ENCODE results near the gene FFAR3. TPM values are rescaled to one million over a fixed set of nuclear protein-coding genes. Genes with fewer than 3 reads are reported as not detected.

The FFAR3 gene
- total RNA-seq, 1 donor from 2014 or later: 0.16 TPM

GRCh38 chr19:35341565-35342225 is 16.6 kb upstream of the FFAR3 start:
- ChIA-PET POLR2A (interaction anchor here (1.2 to 2.9 kb wide), 4 partner anchors 8 to 36 kb away, joined by 3 to 23 read pairs (median 5); no protein-coding TSS in a partner anchor), CTCF (no interaction called here)
- Mint-ChIP-seq H3K27ac (peak overlapping the region; percentile 82), H3K36me3 (ENCODE audit: low read depth) (peaks cover 92% of the 10 kb centered on the region), H3K9me3 (no peaks in the 10 kb centered on the region), H3K4me1 (peaks cover 82% of the 10 kb centered on the region), H3K4me3 (no peak overlapping the region), H3K27me3 (peaks cover 2% of the 10 kb centered on the region)
- DNase-seq (no peak), ATAC-seq (ENCODE audit: low read depth) (no peak)
- TF ChIP-seq CTCF (IDR thresholded peaks at IDR 0.05): no peak
- intact Hi-C loops (cut with micrococcal nuclease): loop anchor here (10.0 kb wide), 1 partner anchor 277 kb away; no protein-coding TSS in a partner anchor

GRCh38 chr19:35342430-35342829 is 15.8 kb upstream of the FFAR3 start:
- ChIA-PET POLR2A (interaction anchor here (0.6 to 2.9 kb wide), 4 partner anchors 8 to 47 kb away, joined by 3 to 23 read pairs (median 5); no protein-coding TSS in a partner anchor), CTCF (no interaction called here)
- H3K4me1 Mint-ChIP-seq: peaks cover 82% of the 10 kb centered on the region
- ATAC-seq (ENCODE audit: low read depth) (no peak), DNase-seq (no peak)
- TF ChIP-seq CTCF (IDR thresholded peaks at IDR 0.05): no peak
- peak overlapping the region; percentile 82 for H3K27ac Mint-ChIP-seq
- intact Hi-C loops (cut with micrococcal nuclease): loop anchor here (10.0 kb wide), 1 partner anchor 278 kb away; no protein-coding TSS in a partner anchor
- peaks cover 2% of the 10 kb centered on the region for H3K27me3 Mint-ChIP-seq
- H3K4me3 Mint-ChIP-seq: no peak overlapping the region
- H3K36me3 Mint-ChIP-seq (ENCODE audit: low read depth): peaks cover 92% of the 10 kb centered on the region
- no peaks in the 10 kb centered on the region for H3K9me3 Mint-ChIP-seq

GRCh38 chr19:35344511-35345031 is 13.7 kb upstream of the FFAR3 start:
- ChIA-PET POLR2A (interaction anchor here (1.0 to 11.2 kb wide), 9 partner anchors 8 to 133 kb away, joined by 3 to 645 read pairs (median 26); partner anchors contain the start of genes CD22, HAMP and USF2), CTCF (interaction anchor here (2.4 kb wide), 1 partner anchor 14 kb away, joined by 7 read pairs; no protein-coding TSS in a partner anchor)
- intact Hi-C loops (cut with micrococcal nuclease): loop anchor here (5.0 to 10.0 kb wide), 2 partner anchors 280 to 368 kb away; no protein-coding TSS in a partner anchor
- Mint-ChIP-seq H3K9me3 (no peaks in the 10 kb centered on the region), H3K36me3 (ENCODE audit: low read depth) (peaks cover 82% of the 10 kb centered on the region), H3K27ac (peak overlapping the region; percentile 98), H3K4me1 (peaks cover 93% of the 10 kb centered on the region), H3K27me3 (peaks cover 2% of the 10 kb centered on the region), H3K4me3 (no peak overlapping the region)
- DNase-seq (peak; percentile 14), ATAC-seq (ENCODE audit: low read depth) (no peak)
- no peak for TF ChIP-seq CTCF (IDR thresholded peaks at IDR 0.05)

GRCh38 chr19:35345671-35346111 is 12.6 kb upstream of the FFAR3 start:
- Mint-ChIP-seq H3K9me3 (no peaks in the 10 kb centered on the region), H3K4me1 (peaks cover 93% of the 10 kb centered on the region), H3K36me3 (ENCODE audit: low read depth) (peaks cover 71% of the 10 kb centered on the region), H3K4me3 (peak overlapping the region; percentile 74), H3K27ac (peak overlapping the region; percentile 98), H3K27me3 (peaks cover 2% of the 10 kb centered on the region)
- POLR2A ChIA-PET: interaction anchor here (0.9 to 11.2 kb wide), 11 partner anchors 14 to 204 kb away, joined by 3 to 645 read pairs (median 23); partner anchors contain the start of genes CD22, HAMP and USF2
- CTCF ChIA-PET: interaction anchor here (0.8 to 2.4 kb wide), 2 partner anchors 11 to 15 kb away, joined by 5 to 7 read pairs; no protein-coding TSS in a partner anchor
- intact Hi-C loops (cut with micrococcal nuclease): loop anchor here (2.0 to 10.0 kb wide), 3 partner anchors 205 to 367 kb away; no protein-coding TSS in a partner anchor
- no peak for TF ChIP-seq CTCF (IDR thresholded peaks at IDR 0.05)
- DNase-seq (no peak), ATAC-seq (ENCODE audit: low read depth) (no peak)
